GM18909 (cell line): ENCODE data around the gene IZUMO1.

Experiments
- ATAC-seq: cut with Tn5 transposase; IDR thresholded peaks from one replicate; pipeline ENCODE4 v1.9.1; 2021; ENCODE audit warnings: mild to moderate bottlenecking; ENCODE audit not compliant: unreplicated experiment, poor library complexity

IZUMO1 gene

DNA sequence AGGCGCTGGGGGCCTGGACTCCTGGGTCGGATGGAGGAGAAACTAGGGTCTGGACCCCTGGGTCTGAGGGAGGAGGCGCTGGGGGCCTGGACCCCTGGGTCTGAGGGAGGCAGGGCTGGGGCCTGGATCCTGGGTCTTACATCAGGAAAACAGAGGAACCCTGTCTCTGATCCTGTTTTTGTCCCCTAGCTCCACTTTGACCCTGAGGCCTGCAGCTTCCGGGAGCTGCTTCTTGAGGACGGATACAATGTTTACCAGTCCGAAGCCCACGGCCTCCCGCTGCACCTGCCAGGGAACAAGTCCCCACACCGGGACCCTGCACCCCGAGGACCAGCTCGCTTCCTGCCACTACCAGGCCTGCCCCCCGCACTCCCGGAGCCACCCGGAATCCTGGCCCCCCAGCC lies 11.0 kb upstream of the IZUMO1 start:
- no peak for ATAC-seq

DNA sequence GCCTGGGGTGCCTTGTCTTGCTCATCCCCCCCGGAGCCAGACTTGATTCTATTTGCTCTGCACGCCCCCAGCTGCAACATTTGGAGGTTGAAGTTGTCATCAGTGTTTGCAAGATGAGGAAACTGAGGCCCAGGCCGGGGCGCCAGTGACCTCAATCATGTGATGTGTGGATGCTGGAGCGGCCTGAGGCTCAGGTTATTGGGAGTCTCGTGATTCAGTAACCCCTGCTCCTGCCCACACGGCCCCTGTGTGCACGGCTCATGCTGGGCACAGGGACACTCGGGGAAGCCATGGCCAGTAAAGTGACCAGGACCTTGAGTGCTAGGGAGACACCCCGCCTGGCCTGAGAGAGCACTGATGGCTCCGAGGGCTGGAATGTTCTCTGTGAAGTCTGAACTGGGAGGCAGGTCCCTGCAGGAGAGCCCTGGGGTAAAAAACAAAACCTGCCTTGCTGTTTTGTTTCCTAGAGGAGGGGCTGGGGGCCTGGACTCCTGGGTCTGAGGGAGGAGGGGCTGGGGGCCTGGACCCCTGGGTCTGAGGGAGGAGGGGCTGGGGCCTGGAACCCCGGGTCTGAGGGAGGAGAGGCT lies 10.5 kb upstream of the IZUMO1 start:
- no peak for ATAC-seq

DNA sequence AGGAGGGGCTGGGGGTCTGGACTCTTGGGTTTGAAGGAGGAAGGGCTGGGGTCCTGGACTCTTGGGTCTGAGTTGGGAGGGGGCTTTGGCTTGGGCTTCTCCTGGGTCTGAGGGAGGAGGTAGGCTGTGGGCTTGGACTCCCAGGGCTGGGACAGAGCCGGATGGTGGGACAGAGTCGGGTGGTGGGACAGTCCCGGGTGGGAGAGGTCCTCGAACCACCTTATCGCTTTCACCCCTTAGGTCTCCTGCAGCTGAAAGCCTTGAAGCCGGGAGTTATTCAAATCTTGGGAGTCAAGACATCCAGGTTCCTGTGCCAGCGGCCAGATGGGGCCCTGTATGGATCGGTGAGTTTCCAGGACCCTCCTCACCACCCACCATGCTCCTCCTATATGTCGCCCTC lies 10.0 kb upstream of the IZUMO1 start:
- no peak for ATAC-seq

DNA sequence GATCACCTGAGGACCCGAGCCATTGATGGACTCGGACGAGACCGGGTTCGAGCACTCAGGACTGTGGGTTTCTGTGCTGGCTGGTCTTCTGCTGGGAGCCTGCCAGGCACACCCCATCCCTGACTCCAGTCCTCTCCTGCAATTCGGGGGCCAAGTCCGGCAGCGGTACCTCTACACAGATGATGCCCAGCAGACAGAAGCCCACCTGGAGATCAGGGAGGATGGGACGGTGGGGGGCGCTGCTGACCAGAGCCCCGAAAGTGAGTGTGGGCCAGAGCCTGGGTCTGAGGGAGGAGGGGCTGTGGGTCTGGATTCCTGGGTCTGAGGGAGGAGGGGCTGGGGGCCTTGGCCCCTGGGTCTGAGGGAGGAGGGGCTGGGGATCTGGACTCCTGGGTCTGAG lies 9.5 kb upstream of the IZUMO1 start:
- no peak for ATAC-seq

DNA sequence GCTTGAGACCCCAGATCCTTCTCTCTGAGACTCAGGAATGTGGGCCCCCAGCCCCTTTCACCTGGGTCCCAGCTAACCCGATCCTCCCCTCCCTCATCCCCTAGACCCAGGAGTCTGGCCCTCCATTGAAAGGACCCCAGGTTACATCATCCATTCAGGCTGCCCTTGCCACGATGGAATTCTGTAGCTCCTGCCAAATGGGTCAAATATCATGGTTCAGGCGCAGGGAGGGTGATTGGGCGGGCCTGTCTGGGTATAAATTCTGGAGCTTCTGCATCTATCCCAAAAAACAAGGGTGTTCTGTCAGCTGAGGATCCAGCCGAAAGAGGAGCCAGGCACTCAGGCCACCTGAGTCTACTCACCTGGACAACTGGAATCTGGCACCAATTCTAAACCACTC lies 9.1 kb upstream of the IZUMO1 start:
- ATAC-seq, result no peak

DNA sequence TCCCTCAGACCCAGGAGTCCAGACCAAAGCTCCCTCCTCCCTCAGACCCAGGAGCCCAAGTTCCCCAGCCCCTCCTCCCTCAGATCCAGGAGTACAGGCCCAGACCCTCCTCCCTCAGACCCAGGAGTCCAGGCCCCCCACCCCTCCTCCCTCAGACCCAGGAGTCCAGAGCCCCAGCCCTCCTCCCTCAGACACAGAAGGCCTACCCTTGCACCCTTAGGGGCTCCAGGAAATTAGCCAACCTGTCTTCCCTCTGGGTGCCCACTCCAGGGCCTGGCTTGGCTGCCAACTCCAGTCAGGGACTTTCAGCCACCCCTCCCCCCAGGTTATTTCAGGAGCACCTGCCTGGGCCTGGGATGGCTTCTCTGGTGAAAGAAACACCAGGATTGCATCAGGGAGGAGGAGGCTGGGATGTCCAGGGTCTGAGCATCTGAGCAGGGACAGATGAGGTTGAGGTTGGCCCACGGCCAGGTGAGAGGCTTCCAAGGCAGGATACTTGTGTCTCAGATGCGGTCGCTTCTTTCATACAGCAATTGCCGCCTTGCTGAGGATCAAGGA lies 8.5 kb upstream of the IZUMO1 start, which contains the start of gene FGF21:
Gene FGF21, plus strand, starts transcription at position 441 of the 558 bp plus-strand sequence. CDS start 713 bp downstream, outside the sequence.
- no peak for ATAC-seq

- no peak for ATAC-seq
Measured at GRCh38 chr19:48752496-48753365, 6.0 kb upstream of the IZUMO1 start, which contains the start of gene FUT1. Gene FUT1 (minus strand): TSS chr19:48752641. CDS start chr19:48751281, 1,360 bp downstream.

DNA sequence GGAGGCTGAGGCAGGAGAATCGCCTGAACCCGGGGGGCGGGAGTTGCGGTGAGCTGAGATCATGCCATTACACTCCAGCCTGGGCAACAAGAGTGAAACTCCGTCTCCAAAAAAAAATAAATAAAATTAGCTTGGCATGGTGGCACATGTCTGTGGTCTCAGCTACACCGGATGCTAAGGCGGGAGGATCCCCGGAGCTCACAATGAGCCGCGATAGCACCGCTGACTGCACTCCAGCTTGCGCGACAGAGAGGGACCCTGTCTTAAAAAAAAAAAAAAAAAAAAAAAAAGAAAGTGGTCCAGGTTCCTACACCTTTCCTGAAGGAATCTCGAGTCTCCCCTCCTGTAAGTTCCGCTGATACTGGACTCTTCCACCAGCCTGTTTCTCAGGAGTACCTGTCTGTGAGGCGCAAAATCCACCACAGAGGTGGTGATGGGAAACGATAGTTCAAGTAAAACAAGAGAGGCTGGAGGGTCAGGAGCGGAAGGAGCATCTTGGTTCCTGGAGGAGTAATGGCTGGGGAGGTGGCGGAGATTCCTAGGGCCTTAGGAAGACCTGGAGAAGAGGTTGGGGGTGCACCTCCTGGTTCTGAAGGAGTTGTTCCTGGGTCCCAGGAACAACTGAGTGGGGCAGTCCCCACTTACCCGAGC lies 5.3 kb upstream of the IZUMO1 start:
- ATAC-seq, result no peak

- no peak for ATAC-seq
Measured at GRCh38 chr19:48750771-48751504, 4.2 kb upstream of the IZUMO1 start.

DNA sequence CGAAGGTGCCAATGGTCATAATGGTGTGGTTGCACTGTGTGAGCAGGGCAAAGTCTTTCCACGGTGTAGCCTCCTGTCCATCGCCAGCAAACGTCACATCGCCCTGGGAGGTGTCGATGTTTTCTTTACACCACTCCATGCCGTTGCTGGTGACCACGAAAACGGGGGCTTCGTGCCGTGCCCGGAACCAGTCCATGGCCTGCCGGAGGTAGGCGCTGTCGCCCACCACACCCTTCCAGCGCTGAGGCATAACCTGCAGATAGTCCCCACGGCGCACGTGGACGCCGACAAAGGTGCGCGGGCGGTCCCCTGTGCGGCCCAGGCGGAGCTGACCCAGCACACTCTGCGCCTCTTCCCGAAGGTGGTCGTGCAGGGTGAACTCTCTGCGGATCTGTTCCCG lies 3.6 kb upstream of the IZUMO1 start:
- ATAC-seq, result no peak

GRCh38 chr19:48749571-48750198 lies 3.0 kb upstream of the IZUMO1 start:
- ATAC-seq, result no peak

GRCh38 chr19:48746110-48746509 lies 599 bp downstream of the IZUMO1 start:
- ATAC-seq, result no peak

- ATAC-seq, result no peak
Measured at GRCh38 chr19:48745208-48745995, 1.3 kb downstream of the IZUMO1 start.

GRCh38 chr19:48742096-48742495 lies 4.6 kb downstream of the IZUMO1 start:
- no peak for ATAC-seq

- no peak for ATAC-seq
Measured at GRCh38 chr19:48741129-48741999, 5.3 kb downstream of the IZUMO1 start.

DNA sequence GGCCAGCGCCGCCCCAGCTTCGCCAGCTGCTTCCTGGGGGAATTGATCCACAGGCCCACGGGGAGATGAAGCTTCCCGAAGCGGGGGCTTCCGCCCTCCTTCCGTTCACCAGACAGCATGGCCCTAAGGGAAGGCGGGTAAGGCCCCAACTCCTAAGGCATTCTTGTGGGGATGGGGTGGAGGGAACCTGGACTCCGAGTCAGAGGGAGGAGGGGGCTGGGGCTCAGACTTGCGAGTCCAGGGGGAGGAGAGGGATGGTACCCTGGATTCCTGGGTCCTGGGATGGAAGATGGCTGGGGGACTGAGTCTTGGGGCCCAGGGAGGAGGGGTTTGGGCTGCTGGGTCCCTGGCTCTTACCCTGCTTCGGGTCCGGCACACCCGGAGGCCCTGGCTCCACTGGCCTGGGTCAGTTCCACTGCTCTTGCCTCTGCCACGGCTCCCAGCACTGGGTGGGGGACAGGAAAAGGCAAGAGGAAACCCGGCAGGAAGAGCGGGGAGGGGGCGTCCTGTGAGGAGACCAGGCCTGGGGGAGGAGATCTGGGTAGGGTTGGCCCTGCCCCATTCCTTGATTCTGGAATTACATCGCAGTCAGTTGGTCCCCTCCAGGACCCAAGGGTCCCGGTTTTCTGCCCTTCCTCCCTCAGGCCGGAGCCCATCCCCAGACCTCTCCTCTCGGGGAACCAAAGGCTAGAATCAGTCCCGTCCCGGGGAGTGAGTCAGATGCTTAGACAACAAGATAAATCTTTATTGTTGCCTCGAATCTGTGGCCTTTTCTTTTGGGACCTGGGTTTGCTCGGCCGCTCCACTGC lies 6.3 kb downstream of the IZUMO1 start, which contains the start of gene RASIP1:
Gene RASIP1, minus strand, starts transcription at position 447 of the 809 bp plus-strand sequence. Its CDS starts 328 bp downstream, at position 119.
- no peak for ATAC-seq
